HG03066 (cell line): ENCODE measurements around the gene MTHFD1L.
"Not testable (repeated sequence)": the region's sequence is repeated elsewhere in the genome, so short reads cannot be mapped to it uniquely, and the experiment has no call there.

Source experiments
- ATAC-seq: cut with Tn5 transposase; IDR thresholded peaks from one replicate; pipeline ENCODE4 v1.9.1; 2021; ENCODE audit warnings: low read depth; ENCODE audit not compliant: unreplicated experiment

MTHFD1L gene

DNA sequence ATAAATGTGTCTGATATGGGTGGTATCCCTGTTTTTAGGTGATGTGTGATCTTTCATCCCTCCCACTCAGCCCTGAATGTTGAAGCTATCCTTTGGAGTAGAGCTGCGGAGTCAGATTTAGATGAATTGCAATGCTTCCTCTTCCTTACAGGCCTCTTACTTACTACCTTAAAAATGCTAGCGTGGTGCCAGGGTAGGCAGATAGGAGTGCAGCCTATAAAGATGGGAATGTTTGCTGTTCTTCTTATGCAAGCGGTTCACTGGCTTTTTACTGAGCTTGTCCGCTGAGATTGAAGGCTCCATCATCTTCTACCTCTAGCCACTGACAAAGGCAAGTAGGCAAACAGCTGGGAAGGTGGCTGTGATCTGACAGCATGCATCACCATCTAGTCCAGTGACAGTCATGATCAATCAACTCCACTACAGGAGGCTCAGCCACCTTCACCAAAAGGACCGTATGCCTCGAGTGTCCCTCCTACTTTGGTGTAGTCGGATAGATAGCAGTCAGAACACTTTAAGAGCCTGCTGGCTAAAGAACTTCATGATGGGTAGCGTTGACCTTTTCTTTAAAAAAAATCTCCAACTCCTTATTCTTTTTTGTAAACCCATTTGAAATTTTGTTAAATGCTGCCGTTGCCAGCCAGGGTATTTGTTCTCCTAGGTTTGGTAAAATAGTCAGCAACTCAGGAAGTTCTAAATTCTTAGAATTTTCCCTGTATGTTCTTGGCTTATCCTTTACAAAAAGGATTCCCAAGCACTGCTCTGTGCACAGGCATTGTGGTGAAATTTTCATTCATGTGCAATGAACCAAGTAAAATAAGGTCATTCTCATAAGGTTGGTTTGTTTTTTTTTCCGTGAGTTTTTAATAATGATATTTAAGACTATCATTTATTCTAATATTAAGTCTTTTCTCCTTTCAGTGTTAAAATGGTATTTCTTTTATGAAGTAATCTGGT is 169.6 kb downstream of the MTHFD1L start:
- no peak for ATAC-seq

DNA sequence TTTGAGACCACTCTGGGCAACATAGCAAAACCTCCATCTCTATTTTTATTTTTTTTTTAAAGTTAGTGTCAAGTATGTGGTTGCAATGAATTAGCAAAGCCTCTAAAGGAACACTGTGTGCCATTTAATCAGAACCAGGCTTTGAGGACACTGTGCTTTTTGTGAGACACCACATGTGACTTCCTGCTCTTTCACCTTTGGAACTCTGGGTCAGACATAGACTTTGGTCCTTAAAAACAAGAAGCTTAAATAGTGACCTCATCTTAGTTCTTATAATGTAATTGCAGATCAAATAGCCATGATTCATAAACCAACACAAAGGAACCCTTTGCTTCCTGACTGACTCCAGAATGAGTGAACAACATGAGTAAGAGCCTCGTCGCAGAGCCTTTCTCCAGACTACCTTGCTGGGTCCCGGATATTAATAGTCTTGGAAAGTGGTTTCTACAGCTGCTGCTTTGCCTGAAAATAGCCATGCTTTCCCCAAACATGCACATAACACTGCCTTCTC is 170.8 kb downstream of the MTHFD1L start:
- ATAC-seq: not testable (repeated sequence)

DNA sequence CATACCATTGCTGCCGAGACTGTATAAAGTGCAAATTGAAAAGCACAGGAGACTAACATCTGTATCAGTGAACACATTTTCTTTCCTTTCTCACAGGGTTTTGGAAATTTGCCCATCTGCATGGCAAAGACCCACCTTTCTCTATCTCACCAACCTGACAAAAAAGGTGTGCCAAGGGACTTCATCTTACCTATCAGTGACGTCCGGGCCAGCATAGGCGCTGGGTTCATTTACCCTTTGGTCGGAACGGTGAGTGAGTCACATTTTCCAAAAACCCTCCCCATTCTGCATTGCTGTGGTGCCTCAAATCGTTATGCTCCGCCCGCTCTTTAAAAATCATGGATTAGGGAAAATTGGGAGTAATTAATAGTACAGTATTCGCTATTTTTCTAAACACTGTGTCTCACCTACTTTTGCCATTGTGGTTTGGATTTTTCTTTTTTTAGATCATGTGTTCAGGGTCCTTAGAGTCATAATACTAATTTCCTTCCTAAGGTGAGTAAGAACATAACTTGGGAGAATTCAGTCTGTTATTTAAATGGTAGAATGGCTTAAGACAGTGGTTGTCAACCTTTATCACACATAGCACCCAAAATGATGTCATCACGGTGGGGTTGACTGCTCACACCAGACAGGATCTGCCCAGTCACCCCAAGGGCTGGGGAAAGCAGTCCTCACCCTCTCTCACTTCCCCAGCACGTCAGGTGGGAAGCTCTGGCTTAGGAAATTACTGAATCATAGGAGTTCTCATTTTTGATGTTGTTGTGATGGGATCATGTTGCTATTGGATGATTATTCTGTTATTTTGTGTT is 171.6 kb downstream of the MTHFD1L start:
- ATAC-seq: no peak

DNA sequence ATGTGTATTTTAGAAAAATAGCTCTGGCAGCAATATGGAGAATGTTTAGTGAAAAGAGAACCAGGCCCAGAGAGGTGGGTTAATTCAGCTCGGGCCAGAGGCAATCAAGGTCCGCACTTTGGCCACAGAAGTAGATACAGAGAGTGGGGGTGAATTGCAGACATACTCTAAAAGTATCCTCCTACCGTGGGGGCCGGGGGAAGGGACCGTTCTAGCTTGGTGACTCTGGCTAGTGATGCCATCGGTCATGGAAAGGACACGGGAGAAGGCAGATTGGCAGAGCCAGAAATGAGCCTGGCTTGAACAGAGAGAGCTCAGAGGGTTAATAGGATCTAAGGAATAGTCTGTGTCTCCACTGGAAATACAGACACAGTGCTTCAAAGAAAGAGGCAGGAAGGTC is 173.1 kb downstream of the MTHFD1L start:
- no peak for ATAC-seq

DNA sequence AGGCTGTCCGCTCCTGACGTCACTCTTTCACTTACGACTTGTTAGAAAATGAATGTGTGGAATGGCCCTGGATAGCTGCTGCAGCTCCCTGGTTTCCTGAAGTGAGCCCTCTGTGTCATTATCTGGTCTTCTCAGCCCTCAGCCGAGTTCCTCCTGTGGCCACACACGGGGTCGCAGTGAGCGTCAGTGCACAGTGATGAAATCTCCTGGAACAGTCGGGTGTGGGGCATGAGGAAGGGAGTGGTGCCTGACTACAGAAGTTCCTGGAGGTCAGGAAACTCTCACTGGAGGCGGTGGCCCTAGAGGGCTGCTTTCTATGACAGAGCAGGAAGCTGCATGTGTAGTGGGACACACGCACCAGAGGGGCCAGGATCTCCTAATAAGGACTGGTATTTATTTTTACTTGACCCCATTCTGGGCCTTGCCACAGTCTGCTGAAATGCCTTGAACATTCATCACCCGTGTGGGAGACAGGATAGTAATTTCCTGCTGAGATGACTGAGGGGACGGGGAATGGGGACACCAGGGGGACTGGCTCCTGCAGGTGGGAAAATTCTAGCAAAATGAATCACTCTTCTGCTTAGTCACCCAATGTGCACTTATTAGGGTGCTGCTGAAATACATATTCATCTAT is 175.5 kb downstream of the MTHFD1L start:
- not testable (repeated sequence) for ATAC-seq

DNA sequence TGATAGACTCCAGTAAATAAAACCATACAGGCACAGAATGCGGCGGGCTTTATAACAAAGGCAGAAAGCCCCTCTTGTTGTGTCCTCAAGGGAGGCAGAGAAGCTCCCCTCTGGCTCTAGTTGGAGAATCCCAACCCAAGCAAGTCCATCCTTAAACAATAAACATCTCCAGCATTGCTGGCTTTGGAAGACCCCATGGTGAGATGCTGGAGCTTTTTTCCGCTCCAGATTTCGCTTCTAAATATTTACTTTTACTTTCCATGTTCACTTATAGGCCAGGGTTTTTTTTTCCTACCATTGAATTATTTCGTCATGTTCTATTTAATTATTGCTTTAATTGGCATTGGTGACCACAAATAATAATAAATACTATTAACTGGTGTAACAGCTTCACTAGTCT is 176.2 kb downstream of the MTHFD1L start:
- no peak for ATAC-seq

DNA sequence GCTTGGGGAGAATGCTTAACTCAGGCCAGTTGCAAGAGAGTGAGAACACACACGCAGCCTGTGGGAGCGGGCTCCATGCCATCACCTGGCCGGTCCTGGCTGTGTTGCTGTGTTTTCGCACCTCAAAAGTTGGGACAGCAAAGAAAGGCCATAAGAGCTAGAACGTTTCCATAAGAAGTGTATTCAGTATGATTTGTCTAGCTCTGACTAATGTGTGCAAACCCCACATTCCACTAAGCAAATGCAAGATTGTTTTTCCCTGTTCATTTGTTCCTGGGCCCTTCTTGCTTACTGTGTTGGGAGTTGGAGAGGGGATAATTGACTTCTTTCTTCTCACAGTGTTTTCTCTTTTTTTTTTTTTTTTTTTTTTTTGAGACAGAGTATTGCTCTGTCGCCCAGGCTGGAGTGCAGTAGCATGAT is 177.4 kb downstream of the MTHFD1L start:
- not testable (repeated sequence) for ATAC-seq

DNA sequence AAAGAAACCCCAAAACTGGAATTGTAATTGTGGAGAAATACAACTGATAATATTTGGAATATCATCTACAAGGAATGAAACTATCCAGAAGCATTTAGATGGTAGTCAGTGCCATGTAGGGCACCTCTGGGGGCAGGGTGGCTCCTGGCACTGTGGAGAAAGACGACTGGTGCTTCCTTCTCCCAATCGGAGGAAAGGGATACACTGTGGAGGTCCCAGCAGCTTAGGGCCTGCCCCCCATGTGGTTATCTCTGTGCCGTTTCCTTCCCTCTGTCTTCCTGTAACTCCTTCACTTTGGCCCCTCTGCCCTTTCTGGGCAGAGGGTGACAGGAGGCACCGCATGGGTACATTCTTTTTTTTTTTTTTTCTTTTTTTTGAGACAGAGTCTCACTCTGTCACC is 178.4 kb downstream of the MTHFD1L start:
- no peak for ATAC-seq

DNA sequence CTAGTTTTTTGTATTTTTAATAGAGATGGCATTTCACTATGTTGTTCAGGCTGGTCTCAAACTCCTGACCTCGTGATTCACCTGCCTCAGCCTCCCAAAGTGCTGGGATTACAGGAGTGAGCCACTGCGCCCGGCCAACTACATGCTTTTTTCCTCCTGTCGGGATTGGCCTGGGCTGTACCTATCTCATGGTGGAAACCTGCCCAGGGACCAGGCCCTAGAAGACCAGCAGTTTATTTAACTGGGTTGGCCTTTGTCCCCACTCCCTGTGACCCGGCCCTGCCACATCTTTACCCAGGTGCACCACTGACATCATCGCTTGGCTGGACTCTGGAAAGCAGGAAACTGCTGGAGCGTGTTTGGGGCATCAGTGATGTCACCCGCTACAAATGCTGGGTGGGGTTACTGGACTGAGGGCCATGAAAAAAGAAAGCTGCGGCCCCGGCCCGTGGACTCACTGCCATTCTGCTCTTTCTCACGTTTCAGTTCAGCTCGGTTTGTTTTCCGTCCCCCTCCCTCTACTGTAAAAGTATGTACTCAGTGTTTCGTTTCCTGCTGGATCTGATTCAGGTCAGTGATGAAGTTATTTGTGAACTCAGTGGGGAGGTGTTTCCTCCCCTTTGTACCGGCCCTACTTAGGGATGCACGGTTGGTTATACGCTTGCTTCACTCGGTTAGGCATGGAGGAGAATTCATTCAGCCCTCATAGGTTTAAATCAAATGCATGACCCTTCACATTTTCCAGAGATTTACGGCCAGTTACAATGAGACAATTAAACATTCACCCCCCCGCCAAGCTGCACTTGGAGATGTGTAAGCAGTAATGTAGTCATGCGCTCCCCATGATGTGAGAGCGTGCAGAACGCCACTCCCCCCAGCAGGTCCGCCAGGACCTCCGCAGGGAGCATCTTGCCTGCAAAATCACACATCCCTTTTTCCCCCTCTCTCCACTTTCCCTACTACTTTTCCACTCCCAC is 179.3 kb downstream of the MTHFD1L start:
- ATAC-seq: no peak

DNA sequence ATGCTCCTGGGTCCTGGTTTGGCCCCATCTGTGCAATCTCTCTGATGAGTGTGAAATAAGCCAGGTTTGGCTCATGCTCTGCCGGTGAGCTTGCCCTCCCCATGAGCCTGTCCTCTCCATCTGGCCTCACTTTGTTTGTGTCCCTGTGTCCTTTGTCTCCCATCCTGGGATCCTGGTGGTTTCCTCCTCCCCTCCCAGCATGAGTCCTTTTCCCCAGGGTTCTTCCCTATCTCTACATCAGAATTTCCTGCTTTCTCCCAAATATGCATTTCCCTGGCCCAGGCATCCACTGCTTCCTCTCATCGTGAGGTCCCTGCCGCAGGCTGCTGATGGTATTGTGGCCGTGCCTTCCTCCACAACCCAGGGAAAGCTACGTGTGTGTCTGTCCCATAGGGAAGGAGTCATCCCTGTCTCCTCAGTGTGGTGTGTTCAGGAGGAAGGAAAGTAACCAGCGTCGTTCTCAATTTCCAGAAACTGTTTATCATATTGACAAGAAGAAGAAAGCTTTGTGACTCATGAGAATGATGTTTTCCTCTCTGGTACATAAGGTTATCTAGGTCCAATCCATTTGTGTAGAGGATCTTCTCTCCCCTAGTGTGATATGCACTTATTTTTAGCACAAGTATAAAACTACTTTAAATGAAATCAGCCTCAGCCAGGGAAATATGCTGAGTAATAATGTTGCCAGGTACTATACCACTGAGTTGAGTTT is 180.2 kb downstream of the MTHFD1L start:
- ATAC-seq: not testable (repeated sequence)

DNA sequence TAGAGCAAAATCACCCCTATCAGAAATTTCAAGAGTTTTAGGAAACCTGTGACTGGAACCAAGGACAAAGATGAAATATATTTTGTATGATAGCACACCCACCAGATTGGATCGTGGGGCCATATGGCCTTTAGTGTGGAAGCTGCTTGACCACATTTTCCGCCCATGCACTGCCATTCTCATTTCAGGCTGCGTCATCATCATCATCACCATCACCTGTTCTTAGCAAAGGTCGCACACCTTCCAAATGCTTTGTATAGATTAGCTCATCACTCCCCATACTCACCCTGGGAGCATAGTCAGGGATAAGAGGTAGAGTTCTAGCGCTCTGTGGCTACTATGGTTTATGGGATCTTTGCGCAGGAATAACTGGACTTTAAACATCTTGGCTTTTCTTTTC is 185.7 kb downstream of the MTHFD1L start:
- no peak for ATAC-seq

DNA sequence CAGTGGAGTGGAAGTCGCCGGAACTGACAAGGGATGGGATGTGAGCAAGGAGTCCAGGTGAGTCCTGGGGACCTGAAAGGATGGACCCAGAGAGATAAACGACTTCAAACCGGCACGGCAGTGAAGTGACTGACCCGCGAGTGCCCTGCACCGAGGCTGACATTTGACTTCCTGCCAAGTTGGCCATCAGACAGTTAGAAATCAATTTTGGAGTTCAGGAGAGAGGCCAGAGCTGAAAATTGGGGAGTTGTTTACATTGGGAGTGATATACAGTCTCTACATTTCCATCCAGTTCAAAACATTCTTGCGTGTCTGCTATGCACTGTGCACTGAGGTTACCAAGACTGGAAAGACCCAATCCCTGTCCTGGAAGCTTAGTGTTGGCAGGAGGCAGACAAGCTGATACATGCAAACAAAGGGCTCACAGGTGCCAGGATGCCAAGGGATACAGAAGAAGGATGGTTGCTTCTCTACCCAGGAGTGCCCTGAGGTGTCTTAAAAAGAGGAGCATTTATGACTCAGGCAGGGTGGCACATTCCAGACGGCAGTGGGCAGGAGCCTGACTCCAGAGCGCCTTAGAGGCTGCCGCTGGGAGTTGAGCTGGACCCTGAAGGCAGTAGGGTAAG is 186.6 kb downstream of the MTHFD1L start:
- no peak for ATAC-seq

DNA sequence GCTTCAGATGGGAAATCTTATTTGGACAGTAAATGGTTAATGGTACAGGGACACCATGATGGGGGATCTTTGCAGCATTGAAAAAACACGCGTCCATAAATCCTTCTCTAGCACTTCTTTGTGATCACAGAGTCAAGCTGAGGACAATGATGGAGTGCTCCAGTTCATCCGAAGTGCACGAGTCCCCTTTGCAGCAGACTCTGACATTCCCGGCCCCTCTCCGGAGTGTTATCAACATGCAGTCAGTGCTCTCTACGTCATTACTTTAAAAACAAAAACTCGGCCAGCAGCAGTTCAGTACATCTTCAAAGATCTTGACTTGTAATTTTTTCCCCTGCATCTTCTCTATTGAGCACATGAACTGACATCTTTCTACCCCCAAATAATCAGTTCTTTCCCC is 188.8 kb downstream of the MTHFD1L start:
- no peak for ATAC-seq

DNA sequence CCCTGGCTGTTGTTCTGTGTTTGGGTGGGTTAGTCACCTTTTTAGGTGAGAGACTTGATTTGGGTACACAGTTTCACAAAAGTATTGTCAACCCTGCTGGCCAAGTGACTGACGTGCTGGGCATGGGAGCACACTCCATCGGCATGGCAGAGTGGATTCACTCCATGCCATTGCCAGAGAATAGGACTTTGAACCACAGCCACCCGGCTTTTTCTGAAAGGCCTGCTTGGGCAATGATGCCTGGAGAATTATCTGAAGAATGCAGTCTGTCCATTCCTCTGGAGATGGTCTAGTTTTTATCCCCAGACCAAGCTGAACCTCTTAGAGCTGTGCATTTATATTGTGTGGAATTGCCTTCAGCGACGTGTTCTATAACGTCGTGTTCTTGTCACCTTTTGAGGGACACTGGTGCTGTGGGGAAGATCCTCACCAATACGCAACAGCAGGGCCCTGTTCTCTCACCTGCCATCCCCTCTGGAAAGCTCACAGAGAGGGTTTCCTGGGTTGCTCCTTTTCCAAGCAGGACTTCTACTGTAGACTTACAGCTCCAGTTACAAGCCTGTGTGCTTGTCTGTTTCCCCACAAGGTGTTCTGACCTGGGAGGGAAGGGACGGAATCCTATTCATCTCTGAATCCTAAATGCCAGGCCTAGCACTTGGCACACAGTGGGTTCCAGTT is 190.9 kb downstream of the MTHFD1L start:
- no peak for ATAC-seq

DNA sequence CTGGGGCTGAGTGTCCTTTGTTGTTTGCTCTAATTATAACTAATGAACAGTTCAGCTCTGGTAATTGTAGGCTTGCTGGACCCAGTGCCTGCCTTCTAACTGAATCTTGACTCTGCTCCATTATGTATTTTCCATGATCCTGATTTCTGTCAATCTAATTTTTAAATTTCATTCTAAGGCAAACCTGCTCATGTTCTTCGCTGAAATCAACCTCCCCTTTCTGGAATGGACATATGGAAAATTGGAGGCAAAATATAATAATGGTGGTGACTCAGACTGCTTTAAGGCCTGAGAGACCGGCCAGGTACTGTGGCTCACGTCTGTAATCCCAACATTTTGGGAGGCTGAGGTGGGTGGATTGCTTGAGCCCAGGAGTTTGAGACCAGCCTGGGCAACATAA is 191.6 kb downstream of the MTHFD1L start:
- ATAC-seq: no peak

DNA sequence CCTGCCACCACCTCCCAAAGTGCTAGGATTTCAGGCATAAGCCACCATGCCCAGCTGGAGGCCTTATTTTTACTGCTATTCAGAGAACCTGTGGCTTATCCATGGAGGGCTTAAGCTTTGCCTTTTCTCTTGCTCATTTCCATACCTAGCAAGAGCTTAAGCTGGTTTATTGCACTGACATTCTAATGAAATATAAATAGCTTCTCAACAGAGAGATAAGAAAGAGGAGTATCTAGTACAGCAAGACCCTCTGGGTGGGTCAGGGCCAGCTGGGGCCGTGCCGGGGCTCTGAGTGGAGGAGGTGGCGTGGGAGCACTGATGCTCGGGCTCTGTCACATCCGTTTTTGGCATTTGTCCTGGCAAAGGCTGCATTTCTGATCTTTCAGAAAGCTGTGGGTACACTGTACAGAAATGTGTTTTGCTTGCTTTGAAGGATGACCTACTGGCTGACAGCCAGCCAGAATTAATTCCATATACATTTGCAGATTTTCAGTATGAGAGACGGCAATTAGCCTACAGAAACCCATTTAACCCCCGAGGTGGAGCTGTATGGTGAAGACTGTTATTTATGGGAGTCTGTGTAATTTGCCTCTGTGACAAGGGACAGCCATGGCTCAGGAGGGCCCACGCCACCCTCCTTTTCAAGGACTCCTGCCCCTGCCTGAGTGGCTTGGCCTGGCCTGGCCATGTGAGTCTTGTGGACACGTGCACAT is 192.7 kb downstream of the MTHFD1L start:
- no peak for ATAC-seq

DNA sequence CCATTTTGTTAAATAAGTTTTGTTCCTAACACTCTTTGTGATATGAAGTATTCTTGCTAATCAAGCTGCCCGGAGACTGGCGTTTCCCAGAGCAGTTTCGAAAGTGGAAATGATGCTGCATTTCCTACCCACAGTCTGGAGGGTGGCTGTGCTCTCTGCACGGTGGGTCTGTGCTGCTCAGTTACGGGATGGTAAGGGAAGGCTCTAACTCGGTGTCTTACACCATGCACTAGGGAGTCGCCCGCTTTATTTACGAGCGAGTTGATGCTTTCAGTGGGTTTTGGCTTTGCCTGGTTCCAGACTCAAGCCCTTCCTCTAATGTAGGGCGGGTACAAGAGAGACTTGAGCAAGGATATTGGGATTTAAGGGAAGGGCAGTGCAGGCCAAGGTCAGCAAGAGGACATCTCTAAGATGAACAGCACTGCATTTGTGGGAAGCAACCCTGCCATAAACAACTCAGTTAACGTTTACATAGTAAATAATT is 194.2 kb downstream of the MTHFD1L start:
- no peak for ATAC-seq
